Non-pigmented ciliary epithelial cell (primary cell): ENCODE measurements around the gene CYTH3.
"Not testable (repeated sequence)": the region's sequence is repeated elsewhere in the genome, so short reads cannot be mapped to it uniquely, and the experiment has no call there.

Experiments used
- DNase-seq: peaks from one replicate; pipeline ENCODE4 v3.0.0-alpha.2; 2010; ENCODE audit warnings: low read depth

Gene CYTH3

GRCh38 chr7:6193709-6194108, 78.7 kb downstream of the CYTH3 start:
- DNase-seq = no peak

- not testable (repeated sequence) for DNase-seq
Measured at GRCh38 chr7:6190563-6190962, 81.9 kb downstream of the CYTH3 start.

- DNase-seq = no peak
Measured at GRCh38 chr7:6188389-6188788, 84.0 kb downstream of the CYTH3 start.

GRCh38 chr7:6186577-6186976, 85.8 kb downstream of the CYTH3 start:
- DNase-seq = no peak

GRCh38 chr7:6182993-6183392, 89.4 kb downstream of the CYTH3 start:
- no peak for DNase-seq

GRCh38 chr7:6181136-6181535, 91.3 kb downstream of the CYTH3 start:
- DNase-seq = no peak

- DNase-seq = no peak
Measured at GRCh38 chr7:6180344-6180725, 92.1 kb downstream of the CYTH3 start.

- no peak for DNase-seq
Measured at GRCh38 chr7:6179620-6180343, 92.6 kb downstream of the CYTH3 start.

GRCh38 chr7:6178298-6179029, 94.0 kb downstream of the CYTH3 start:
- DNase-seq = no peak

GRCh38 chr7:6175645-6176044, 96.8 kb downstream of the CYTH3 start:
- DNase-seq = peak; percentile 20

GRCh38 chr7:6172910-6173295, 99.5 kb downstream of the CYTH3 start:
- DNase-seq = no peak

GRCh38 chr7:6172224-6172909, 100.1 kb downstream of the CYTH3 start:
- DNase-seq = no peak

- DNase-seq = no peak
Measured at GRCh38 chr7:6171532-6172223, 100.7 kb downstream of the CYTH3 start.

- DNase-seq = no peak
Measured at GRCh38 chr7:6170571-6171531, 101.6 kb downstream of the CYTH3 start.

- no peak for DNase-seq
Measured at GRCh38 chr7:6169805-6170520, 102.5 kb downstream of the CYTH3 start.

- no peak for DNase-seq
Measured at GRCh38 chr7:6168477-6168868, 104.0 kb downstream of the CYTH3 start.

GRCh38 chr7:6167587-6168476, 104.6 kb downstream of the CYTH3 start:
- no peak for DNase-seq

GRCh38 chr7:6167004-6167551, 105.3 kb downstream of the CYTH3 start:
- no peak for DNase-seq

GRCh38 chr7:6166443-6166891, 106.0 kb downstream of the CYTH3 start:
- DNase-seq = no peak
